Fibroblast of lung (primary cell): ENCODE results near the gene CYLD.

Source experiments
- EZH2 ChIP-seq: IDR thresholded peaks from 2 replicates; pipeline ENCODE4 v1.5.1; 2012; ENCODE audit warnings: low read length, control low read depth, mild to moderate bottlenecking; ENCODE audit errors: missing control alignments
- TF ChIP-seq, protein P1 (sequence below), 2 donors: IDR thresholded peaks in 1 of 2; conservative IDR thresholded peaks in 1 of 2; 1 replicate in 1 of 2; 2 replicates in 1 of 2; pipeline ENCODE4 v1.5.1; 2011 to 2012; ENCODE audit warnings: low read length in 2 of 2, control low read depth in 1 of 2, inconsistent platforms in 1 of 2, low read depth in 1 of 2, mild to moderate bottlenecking in 1 of 2

DNA sequence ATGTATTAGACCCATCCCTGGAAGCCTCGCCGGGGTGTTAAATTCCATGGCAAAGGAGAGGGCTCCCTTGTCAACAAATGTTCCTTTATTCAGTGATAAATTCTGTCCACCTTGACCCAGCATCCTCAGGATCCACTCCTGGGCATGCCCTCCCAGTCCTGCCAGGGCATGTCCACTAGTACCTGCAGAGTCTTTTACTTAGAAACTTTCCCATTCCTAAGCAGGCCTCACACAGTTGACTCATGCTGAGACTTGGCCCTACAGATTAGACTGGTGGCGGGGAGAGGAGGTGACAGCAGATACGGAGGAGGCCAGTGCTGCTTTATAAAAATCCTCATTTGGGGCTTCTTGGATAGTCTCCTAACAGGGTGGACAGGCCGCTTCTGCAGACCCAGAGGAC lies 88.8 kb downstream of the CYLD start:
- TF ChIP-seq, protein P1, sequence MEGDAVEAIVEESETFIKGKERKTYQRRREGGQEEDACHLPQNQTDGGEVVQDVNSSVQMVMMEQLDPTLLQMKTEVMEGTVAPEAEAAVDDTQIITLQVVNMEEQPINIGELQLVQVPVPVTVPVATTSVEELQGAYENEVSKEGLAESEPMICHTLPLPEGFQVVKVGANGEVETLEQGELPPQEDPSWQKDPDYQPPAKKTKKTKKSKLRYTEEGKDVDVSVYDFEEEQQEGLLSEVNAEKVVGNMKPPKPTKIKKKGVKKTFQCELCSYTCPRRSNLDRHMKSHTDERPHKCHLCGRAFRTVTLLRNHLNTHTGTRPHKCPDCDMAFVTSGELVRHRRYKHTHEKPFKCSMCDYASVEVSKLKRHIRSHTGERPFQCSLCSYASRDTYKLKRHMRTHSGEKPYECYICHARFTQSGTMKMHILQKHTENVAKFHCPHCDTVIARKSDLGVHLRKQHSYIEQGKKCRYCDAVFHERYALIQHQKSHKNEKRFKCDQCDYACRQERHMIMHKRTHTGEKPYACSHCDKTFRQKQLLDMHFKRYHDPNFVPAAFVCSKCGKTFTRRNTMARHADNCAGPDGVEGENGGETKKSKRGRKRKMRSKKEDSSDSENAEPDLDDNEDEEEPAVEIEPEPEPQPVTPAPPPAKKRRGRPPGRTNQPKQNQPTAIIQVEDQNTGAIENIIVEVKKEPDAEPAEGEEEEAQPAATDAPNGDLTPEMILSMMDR (conservative IDR thresholded peaks at IDR 0.05 in 1 of 2, IDR thresholded peaks at IDR 0.05 in 1 of 2; ENCODE audit: low read depth in 1 of 2, low read length in 2 of 2), result no peak
- no peak for TF ChIP-seq EZH2
